HG03159 (cell line): ENCODE data around the gene PRPF31.

Experiments used
- ATAC-seq: cut with Tn5 transposase; IDR thresholded peaks from one replicate; pipeline ENCODE4 v1.9.1; 2021; ENCODE audit warnings: mild to moderate bottlenecking, moderate library complexity; ENCODE audit not compliant: unreplicated experiment

Gene PRPF31

GRCh38 chr19:54138489-54139256, 23.1 kb downstream of the PRPF31 start:
- ATAC-seq: no peak

GRCh38 chr19:54141356-54141755, 25.8 kb downstream of the PRPF31 start:
- ATAC-seq: no peak

DNA sequence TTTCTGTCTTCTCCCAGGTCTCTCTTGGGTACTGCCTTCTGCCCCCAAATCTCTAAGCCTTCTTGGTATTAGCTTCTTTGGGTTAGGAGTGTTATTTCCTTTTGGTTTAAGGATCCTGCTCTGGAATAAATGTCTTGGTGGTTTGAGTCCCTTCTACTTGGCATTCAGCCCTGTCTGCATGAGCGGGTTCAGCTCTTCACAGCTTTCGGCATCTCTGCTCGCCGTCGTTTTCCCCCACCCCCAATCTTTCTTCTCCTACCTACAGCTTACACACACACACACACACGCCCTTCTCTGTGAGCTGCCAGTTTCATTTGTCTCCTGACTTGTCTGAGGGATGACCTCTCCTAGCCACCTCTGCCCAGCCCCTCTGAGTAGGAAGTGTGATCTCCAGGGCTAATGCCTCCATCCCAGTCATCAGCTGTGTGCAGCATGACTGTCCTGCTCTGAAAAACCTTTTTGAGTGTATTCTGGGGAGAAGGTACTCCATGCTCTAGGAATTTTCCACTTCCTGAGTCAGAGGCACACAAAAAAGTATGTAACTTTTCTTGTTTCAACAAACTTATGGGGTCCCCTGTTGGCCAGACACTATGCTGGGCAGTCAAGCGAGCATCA, 26.7 kb downstream of the PRPF31 start:
- no peak for ATAC-seq

- no peak for ATAC-seq
These were observed 30.1 kb downstream of the PRPF31 start for GRCh38 chr19:54145541-54146158.

- no peak for ATAC-seq
These were observed 32.1 kb downstream of the PRPF31 start for GRCh38 chr19:54147676-54148075.

GRCh38 chr19:54148158-54148557, 32.6 kb downstream of the PRPF31 start:
- no peak for ATAC-seq

- no peak for ATAC-seq
These were observed 33.7 kb downstream of the PRPF31 start for GRCh38 chr19:54149021-54149812.

- no peak for ATAC-seq
These were observed 35.9 kb downstream of the PRPF31 start for GRCh38 chr19:54151362-54152035.

- no peak for ATAC-seq
These were observed 36.7 kb downstream of the PRPF31 start for GRCh38 chr19:54152267-54152666.

- ATAC-seq: no peak
These were observed 37.4 kb downstream of the PRPF31 start for GRCh38 chr19:54152878-54153524.

DNA sequence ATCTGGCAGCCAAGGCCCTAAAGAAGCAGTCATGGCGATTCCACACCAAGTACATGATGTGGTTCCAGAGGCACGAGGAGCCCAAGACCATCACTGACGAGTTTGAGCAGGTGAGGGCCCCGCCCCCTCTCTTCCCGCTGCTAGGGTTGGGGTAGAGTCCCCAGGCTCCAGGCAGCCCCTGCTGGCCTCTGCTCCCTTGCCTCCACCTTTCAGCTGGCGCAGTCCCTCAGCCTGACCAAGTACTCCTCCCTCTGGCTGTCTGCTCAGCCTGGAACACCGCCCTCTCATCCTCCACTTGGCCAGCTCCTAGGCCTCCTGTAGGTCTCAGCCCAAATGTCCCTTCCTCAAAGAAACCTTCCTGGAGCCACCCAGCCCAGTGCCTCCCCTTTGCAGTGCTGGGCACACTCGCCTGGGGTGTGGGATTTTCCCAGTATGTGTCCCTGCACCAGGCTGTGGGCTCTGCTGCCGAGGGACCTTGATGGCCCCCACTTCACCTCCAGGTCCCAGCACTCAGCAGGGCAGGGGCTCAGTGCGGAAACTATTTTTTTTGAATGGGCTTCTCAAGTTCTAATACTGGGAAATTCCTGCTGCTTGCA, 38.3 kb downstream of the PRPF31 start:
- ATAC-seq: no peak

DNA sequence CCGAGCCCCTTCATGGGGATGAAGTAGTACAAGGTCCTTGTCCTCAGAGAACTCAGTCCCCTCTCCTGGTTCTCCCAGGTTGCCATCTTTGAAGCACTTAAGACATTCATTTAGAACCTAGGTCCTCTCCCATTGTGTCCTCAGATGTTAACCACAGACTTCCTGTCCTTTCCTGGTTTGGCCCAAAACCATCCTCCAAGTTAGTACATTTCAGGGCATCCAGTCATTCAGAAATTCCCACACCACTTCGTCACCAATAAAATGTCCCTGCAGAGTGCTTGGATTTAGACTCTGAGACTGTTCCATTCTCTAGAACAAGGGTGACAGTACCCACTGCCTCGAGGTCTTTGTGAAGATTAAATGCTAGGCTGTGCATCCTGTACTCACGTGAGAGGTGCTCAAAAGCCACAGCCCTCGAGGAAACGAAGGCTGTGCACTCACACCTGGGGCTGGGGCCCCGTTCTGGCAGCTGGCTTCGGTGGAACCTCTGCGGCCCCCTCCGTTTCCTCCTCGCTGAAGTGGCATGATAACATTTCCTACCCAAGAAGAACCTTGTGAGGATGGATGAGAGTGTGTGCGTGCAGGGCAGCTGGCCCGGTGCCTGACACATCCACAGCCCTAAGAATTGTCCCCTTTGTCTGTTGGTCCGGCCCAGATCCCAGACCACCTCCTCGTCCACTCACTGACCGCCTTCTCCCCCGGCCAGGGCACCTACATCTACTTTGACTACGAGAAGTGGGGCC, 39.2 kb downstream of the PRPF31 start:
- no peak for ATAC-seq

DNA sequence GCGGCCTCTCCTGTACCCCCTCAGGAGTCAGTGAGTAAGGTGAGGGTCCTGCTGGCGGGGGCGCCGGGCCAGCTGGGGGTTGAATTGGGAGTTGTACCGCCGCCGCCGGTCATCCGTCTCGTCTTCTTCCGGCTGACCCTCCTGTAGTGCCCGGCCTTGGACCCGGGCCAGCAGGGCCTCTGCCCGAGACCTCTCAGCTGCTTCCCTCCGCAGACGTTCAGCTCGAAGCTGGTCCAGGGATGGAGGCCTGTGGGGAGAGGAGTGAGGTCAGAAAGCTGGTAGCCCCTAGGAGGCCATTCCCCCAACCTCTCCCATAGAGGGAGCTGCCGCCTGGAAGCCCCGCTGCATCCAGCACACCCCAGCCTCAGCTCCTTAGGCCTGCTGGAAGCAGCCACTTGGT, 40.1 kb downstream of the PRPF31 start:
- no peak for ATAC-seq

- ATAC-seq: no peak
These were observed 40.9 kb downstream of the PRPF31 start for GRCh38 chr19:54156490-54156889.

DNA sequence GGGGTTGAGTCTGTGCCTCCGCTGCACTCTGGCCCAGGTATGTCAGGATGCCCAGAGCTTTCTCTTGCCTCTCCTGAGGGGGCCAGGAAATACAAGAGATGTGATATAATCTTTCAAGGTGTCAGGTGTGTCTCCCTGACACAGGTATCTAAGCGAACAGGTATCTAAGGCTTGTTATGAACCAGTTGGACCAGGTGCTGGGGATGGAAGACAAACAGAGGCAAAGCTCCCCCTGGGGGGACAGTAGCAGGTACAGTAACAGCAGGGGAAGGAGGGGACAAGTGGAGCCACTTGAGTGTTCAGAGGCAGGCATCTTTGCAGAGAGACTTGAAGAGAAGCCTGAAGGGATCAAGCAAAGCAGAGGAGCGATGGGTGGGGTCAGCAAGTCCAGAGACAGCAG, 41.4 kb downstream of the PRPF31 start:
- no peak for ATAC-seq

- no peak for ATAC-seq
These were observed 43.3 kb downstream of the PRPF31 start for GRCh38 chr19:54158812-54159351.

DNA sequence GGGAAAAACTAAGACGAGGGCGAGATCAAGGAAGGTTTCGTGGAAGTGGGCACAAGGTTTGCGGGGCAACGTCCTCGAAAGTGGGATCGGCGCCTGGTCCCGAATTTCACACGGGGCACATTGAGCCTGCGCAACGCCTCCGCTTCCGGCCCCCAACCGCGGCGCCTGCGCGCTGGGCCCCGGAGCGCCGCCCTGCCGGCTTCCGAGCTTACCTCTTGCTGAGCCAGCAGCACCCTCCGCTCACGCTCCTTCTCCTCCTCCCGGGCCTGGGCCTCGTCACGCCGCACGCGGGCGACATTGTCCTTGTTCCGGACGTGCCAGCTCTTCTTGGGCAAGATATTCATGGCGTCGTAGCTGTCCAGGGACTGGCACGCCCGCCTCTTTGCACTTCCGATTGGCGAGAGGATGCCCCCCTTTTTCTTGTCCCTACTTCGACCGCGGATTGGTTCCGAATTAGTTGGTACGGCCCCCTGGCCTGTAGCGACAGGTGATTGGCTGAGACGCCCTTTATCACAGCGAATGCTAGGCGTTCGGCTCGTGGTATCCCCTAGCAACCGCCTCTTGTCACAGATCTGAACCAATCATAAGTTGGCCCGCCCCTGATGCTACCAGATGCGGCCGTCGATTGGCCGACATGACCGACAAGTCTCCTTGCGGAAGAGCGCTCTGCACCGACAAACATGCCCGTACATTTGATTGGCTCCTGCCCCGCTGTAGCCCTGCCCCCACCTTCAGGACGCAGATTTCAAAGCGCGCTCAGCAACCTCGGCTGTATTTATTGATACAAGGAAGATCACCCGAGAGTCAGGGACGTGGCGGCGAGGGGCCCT, 44.0 kb downstream of the PRPF31 start, which contains the start of gene LENG1:
Gene LENG1, minus strand, starts transcription at position 370 of the 830 bp plus-strand sequence. Its CDS starts 26 bp downstream, at position 344.
- peak; percentile 89 for ATAC-seq
